Fibroblast of skin of right biceps (primary cell): ENCODE measurements around the gene FGG.

ENCODE experiments used
- DNase-seq: peaks from one replicate; pipeline ENCODE4 v3.0.0-alpha.2; 2013

Gene FGG

DNA sequence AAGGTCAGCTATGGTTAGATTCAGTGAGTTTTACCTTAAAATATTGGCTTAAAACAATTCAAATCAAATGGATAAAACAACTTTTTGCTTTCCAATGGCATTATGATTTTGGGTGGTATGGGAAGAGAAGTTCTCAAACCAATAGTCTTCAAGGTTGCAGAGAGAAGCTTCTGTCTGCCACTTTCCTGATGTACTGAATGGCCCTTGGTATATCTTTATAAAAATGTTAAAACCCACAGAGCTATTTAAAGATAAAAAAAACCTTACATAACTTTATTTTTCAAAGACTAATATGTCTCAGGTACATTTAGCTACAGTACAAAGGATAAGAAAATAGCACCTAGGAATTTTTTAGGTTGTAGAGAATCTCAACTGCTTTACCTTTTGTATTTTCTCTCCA lies 28.8 kb downstream of the FGG start:
- no peak for DNase-seq

DNA sequence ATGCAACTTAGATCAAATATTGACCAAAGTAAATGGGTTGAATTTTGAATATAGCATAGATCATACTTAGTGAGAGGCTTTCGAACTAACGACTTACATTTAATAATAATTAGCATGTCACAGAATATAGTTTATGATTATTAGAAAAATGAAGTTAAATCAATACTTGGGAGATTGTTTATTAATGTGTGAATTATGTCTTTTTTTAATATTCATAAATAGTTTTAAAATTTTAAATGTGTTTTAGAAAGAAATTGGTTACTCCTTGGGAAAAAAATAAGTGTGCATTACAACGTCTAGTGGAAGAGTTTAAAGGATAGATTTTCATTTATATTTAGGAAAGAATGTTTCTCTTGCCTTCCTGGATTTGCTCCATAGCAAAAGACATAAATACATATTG lies 29.2 kb downstream of the FGG start:
- DNase-seq, result no peak

DNA sequence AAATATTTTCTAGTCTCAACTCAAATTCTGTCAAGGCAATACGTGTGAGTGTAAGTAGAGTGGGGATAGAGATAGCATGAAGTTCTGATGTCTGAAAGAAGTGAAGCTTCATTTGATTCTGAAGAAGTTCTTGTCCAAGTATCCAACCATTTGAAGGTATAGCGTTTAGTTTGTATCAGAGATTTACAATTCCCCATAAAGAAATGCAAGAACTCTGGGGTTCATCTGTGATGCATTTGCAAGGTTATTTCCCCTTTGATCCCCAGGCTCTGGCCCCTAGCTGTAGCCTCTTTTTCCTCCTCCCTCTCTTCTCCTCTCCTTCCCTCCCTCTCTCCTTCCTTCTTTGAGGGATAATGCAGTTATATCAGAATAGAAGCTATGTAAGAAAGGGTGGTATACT lies 29.7 kb downstream of the FGG start:
- DNase-seq, result no peak

DNA sequence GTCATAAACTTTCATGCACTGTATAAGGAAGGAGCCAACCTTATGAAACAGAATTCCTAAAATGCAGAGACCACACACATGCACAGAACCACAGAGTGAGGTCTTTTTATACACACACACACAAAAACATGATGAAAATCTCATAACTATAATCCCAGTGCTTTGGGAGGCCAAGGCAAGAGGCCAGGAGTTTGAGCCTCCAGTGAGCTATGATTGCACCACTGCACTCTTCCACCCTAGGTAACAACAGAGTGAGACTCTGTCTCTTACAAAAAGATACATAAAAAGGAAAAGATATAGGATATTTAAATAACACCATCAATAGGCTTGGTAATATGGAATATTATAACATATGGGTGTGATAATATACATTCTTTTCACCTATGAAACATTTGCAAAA lies 32.5 kb downstream of the FGG start:
- DNase-seq, result no peak

DNA sequence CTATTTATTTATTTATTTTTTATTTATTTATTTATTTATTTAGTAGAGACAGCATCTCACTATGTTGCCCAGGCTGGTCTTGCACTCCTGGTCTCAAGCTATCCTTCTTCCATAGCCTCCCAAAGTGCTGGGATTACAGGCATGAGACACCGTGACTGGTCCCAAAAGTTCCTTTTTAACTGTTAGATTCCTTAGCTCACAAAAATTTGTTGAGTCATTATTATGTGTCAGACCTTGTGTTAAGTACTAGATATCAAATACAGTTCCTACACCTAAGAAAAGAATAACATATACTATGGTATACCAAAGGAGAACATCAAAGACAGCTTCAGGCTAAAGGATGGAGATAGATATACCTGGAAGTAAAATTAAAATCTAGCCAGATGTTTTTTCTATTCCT lies 33.5 kb downstream of the FGG start:
- DNase-seq, result no peak

DNA sequence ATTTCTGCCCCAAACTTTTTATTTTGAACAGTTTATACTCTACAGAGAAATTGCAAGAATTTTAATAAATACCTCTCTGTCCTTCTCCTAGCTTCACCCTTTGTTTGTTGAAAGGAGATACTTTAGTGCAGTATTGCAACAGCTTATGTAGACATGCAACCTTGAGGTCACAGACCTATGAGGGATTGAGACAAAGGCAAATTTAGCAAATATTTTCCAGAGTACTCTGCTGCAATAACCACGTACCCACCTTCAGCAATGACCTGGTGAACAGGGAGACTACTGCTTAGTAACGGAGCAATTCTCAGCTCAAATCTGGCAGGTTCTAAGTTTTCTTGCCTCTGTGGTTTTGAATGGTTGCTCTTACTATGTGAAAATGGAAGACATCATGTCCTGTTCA lies 35.1 kb downstream of the FGG start:
- DNase-seq, result no peak

DNA sequence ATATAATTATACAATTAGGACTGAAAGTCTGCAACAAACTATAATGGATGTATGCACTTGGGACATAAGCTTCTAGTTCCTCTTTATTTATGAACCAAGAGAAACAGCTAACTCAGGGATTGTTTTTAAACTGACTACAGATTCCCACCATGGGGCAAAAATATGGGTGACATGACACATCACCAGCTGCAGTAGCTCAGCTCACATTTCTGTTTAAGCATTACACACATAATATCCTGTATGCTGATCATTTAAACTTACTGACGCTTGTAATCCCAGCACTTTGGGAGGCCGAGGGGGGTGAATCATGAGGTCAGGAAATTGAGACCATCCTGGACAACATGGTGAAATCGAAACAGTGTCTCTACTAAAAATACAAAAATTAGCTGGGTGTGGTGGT lies 38.1 kb downstream of the FGG start:
- DNase-seq, result no peak

DNA sequence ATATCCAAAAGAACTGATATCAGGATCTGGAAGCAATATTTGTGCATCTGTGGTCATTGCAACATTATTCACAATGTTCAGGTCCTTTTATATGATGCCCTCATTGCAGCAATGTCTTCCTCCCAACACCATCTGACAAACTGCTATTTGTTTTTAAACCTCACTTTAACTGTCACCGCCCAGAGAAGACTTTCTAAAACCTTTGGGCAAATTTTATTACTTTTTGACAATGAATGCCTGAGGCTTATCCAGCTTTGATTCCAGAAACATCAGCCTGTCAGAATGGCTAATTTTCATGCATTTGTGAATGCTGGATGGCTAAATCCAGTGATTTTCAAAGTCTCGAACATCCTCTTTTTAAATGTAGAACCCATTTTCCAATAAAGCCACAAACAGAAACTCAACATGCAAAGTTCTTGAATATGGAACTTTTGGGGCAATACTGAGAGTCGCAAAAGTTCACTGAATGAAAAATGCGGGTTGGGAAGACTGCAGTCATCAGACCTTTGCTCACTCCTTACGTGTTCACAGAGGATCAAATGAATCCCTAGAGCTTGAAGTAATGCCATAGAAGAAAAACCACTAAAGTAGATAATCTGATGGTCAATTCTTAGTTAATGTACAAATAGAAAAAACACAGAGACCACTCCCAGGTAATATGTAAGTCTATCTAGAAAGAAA lies 39.1 kb downstream of the FGG start:
- DNase-seq, result no peak

DNA sequence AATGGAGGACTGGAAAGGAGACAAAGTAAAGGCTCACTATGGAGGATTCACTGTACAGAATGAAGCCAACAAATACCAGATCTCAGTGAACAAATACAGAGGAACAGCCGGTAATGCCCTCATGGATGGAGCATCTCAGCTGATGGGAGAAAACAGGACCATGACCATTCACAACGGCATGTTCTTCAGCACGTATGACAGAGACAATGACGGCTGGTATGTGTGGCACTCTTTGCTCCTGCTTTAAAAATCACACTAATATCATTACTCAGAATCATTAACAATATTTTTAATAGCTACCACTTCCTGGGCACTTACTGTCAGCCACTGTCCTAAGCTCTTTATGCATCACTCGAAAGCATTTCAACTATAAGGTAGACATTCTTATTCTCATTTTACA lies 42.9 kb downstream of the FGG start:
- DNase-seq, result no peak

DNA sequence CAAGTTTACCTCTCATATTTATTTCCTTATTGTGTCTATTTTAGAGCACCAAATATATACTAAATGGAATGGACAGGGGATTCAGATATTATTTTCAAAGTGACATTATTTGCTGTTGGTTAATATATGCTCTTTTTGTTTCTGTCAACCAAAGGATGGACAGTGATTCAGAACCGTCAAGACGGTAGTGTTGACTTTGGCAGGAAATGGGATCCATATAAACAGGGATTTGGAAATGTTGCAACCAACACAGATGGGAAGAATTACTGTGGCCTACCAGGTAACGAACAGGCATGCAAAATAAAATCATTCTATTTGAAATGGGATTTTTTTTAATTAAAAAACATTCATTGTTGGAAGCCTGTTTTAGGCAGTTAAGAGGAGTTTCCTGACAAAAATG lies 43.4 kb downstream of the FGG start:
- DNase-seq, result no peak

DNA sequence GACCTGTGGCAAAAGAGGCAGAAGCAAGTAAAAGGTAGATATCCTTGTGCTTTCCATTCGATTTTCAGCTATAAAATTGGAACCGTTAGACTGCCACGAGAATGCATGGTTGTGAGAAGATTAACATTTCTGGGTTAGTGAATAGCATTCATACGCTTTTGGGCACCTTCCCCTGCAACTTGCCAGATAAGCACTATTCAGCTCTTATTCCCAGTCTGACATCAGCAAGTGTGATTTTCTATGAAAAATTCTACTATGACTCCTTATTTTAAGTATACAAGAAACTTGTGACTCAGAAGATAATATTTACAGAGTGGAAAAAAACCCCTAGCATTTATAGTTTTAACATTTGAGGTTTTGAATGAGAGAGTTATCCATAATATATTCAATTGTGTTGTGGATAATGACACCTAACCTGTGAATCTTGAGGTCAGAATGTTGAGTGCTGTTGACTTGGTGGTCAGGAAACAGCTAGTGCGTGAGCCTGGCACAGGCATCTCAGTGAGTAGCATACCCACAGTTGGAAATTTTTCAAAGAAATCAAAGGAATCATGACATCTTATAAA lies 45.7 kb downstream of the FGG start:
- DNase-seq, result peak; percentile 4

DNA sequence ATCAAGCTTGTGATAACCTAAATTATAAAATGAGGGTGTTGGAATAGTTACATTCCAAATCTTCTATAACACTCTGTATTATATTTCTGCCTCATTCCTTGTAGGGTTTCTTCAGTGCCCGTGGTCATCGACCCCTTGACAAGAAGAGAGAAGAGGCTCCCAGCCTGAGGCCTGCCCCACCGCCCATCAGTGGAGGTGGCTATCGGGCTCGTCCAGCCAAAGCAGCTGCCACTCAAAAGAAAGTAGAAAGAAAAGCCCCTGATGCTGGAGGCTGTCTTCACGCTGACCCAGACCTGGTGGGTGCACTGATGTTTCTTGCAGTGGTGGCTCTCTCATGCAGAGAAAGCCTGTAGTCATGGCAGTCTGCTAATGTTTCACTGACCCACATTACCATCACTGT lies 46.8 kb downstream of the FGG start:
- no peak for DNase-seq

DNA sequence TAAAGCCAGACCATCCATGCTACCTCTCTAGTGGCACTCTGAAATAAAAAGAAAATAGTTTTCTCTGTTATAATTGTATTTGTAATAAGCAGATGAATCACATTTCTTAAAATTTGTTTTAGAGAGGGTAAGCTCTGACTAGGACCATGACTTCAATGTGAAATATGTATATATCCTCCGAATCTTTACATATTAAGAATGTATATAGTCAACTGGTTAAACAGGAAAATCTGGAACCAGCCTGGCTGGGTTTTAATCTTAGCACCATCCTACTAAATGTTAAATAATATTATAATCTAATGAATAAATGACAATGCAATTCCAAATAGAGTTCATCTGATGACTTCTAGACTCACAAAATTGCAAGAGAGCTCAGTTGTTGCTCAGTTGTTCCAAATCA lies 48.1 kb downstream of the FGG start:
- no peak for DNase-seq

DNA sequence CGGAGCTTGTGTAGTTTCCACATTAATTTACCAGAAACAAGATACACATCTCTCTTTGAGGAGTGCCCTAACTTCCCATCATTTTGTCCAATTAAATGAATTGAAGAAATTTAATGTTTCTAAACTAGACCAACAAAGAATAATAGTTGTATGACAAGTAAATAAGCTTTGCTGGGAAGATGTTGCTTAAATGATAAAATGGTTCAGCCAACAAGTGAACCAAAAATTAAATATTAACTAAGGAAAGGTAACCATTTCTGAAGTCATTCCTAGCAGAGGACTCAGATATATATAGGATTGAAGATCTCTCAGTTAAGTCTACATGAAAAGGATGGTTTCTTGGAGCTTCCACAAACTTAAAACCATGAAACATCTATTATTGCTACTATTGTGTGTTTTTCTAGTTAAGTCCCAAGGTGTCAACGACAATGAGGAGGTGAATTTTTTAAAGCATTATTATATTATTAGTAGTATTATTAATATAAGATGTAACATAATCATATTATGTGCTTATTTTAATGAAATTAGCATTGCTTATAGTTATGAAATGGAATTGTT lies 49.7 kb downstream of the FGG start, which contains the start of gene FGB:
TSS of gene FGB (plus strand) at position 315 of the 558 bp plus-strand sequence. CDS start at position 323, 8 bp downstream.
- DNase-seq, result no peak

DNA sequence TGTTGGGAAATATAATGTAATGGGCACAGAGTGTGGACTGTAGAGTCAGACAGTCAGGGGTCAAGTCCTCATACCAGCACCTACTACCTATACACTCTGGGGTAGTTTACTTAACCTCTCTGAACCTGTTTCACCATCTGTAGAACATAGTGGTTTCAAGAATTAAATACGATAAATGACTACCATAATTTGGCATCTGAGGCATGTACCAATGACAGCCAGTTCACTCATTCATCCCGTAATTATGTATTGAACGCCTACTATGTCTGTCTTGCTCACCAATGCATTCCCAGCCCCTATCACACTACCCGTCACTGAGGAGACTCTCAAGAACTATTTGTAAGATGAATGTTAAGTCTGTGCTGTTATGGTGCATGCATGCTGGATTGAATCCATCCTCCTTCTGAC lies 51.6 kb downstream of the FGG start:
- peak; percentile 76 for DNase-seq

DNA sequence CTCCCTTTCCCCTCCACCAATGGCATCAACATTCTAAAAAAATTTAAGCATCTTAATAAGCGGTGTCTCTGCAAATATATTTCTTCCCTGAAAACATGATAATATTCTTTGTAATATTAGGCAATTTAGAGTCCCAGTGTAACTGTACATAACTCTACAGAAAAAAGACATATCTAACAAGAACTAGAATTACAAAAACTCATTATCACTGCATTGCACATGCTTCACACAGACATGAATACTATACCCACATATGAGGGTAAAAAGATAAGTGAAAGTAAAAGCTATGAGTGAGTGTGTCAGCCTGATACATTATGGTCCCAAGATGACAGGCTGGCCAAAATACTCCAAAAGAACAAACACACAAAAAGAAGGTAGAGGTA lies 52.0 kb downstream of the FGG start:
- no peak for DNase-seq

DNA sequence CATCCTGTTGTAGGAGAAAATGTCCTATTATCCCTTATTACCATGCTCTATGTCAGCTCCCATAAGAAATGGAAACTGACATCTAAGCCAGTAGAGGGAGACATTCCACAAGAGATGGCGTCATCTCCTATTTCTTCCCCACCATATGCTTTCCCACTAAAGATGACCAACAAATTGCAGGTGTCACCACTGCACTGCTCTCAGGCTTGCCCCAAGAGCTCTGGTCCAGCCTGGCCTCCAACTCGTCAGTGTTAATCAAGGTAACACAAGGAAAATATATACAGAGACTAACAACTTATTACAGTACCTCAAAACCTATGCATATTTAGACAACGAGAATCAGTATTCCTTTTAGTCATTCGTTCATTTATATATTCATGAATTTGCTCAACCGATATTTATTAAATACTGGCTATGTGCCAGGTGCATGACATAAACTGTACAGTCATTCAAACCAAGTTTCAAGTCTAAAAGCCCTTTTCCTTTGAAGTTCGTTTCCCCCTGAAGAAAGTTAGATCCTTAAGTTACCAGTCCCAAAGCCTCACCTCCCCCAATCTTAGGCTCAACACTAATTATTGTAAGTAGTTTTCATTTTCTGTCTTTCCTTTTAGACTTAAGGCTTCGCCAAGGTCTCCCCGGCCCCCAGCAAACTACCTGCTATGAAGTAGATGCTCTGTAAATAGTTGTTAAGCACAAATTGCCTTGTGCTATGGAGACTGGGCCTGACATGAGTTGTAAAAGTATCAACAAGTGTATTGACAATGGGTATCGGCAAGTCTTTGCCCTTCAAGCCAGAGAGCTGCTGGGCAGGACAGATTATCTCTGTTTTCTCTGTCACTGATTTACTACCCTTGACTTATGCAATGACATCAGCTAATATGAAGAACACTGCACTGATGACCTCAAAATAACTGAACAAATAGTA lies 52.7 kb downstream of the FGG start:
- DNase-seq, result peak; percentile 54

DNA sequence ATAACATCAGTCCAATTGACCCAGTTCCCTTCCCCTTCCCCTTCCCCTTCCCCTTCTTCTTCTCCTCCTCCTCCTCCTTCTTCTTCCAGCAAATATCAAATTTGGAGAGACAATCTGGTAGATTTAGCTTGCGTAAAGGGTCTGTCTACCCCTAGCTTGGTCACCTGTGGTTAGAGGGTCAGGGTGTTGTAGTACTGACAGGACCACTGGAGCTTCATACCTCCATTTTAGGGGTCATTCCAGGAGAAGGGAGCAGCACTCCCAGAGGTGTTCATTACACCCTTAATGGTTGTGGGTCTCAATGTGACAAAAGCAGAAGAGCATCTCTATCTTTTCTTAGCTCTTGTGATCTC lies 53.3 kb downstream of the FGG start:
- no peak for DNase-seq
